ENCODE measurements around the gene EBLN1. TPM values are rescaled to one million over a fixed set of nuclear protein-coding genes. Genes with fewer than 3 reads are reported as not detected.

The EBLN1 gene
- total and polyA plus RNA-seq, 2 of the 8 experiments (the other 6 are each of a cell fraction or from before 2014, with no cell fraction given), result not detected

DNA sequence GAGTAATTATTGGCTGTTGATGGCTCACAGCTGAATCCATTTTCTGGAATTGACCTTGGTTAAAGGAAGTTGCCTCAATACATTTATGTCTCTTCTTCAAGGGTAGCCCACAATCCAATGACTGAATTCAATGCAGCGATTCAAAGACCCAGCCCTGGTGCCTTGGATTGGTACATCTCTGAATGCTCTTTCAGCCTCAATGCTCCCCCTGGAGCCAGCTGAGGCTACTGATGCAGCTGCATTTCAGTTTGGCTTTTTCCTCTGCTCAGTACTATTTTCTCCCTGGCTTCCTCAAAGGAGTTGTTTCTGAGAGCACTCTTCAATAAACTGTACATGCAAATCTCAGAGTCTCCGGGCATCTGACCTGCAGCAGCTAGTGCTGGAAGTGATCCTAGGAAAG is 633 bp upstream of the EBLN1 start:
- no peak for DNase-seq (ENCODE audit: low read depth in 1 of 2, low spot score in 2 of 2)
- H3K23ac ChIP-seq (ENCODE audit: insufficient read length), result no peak overlapping the region
- CTCF ChIA-PET (ENCODE audit: partially characterized antibody), result interaction anchor here (0.6 to 1.9 kb wide), 11 partner anchors 10 to 224 kb away, joined by 3 to 10 read pairs (median 3); partner anchors contain the start of gene DNAJC1
- no peaks in the 10 kb centered on the region for H3K36me3 ChIP-seq (ENCODE audit: control insufficient read depth in 2 of 4, insufficient read depth in 4 of 4, low read length in 3 of 4)
- H3K56ac ChIP-seq (replicated peaks; ENCODE audit: insufficient read length, low read depth, low read length), result no peak overlapping the region
- H2AFZ ChIP-seq (ENCODE audit: low read length), result no peak overlapping the region; the same call in 1 of the 2 replicates
- no peak overlapping the region for H3K4me3 ChIP-seq (ENCODE audit: extremely low read depth in 1 of 4, insufficient read depth in 2 of 4, low read depth in 3 of 4, low read length in 4 of 4)
- no peak for FAIRE-seq
- no peaks in the 10 kb centered on the region for H4K20me1 ChIP-seq (replicated peaks in 1 of 2; ENCODE audit: control insufficient read depth in 1 of 2, insufficient read depth in 2 of 2, low read length in 2 of 2)
- H3K9me3 ChIP-seq (ENCODE audit: insufficient read depth in 2 of 2, low read depth in 1 of 2, low read length in 1 of 2), result no peaks in the 10 kb centered on the region
- POLR2A ChIA-PET (ENCODE audit: partially characterized antibody), result interaction anchor here (0.5 kb wide), 1 partner anchor 284 kb away, joined by 3 read pairs; no protein-coding TSS in a partner anchor
- H2BK20ac ChIP-seq (ENCODE audit: low read length), result no peak overlapping the region
- H2BK12ac ChIP-seq (ENCODE audit: low read depth, low read length), result no peak overlapping the region
- H3K23me2 ChIP-seq (ENCODE audit: low read depth, low read length), result no peaks in the 10 kb centered on the region
- H3K18ac ChIP-seq (ENCODE audit: extremely low read depth, low read length), result no peak overlapping the region
- H4K8ac ChIP-seq (ENCODE audit: extremely low read depth, insufficient read depth, low read length), result no peak overlapping the region
- no peaks in the 10 kb centered on the region for H3K79me1 ChIP-seq (ENCODE audit: low read depth, low read length)
- 80% methylated on average over 2 of the region's 2 CpGs; no CpG with 5 or more reads in 1 of the 2 experiments for WGBS, 2 experiments (ENCODE audit: extremely low coverage in 1 of 2, insufficient coverage in 1 of 2, insufficient read length in 1 of 2, insufficient replicate concordance in 2 of 2, low coverage in 1 of 2, low lambda C conversion rate in 2 of 2, missing lambda C conversion rate in 1 of 2)
- no peak overlapping the region for H4K5ac ChIP-seq (ENCODE audit: insufficient read length, low read depth, low read length)
- H3K27me3 ChIP-seq (replicated peaks in 1 of 4; ENCODE audit: control insufficient read depth in 3 of 4, extremely low read depth in 1 of 4, insufficient read depth in 3 of 4, low read length in 3 of 4), result no peaks in the 10 kb centered on the region
- no peak overlapping the region for H3K4me2 ChIP-seq (ENCODE audit: insufficient read depth in 1 of 2, low read depth in 2 of 2, low read length in 2 of 2)
- no peak overlapping the region for H2AK5ac ChIP-seq (ENCODE audit: low read depth, low read length)
- H4K91ac ChIP-seq (replicated peaks; ENCODE audit: insufficient read length, low read length), result no peak overlapping the region
- H3K4me1 ChIP-seq (replicated peaks in 1 of 4; ENCODE audit: control insufficient read depth in 3 of 4, insufficient read depth in 4 of 4, low read length in 3 of 4), result no peaks in the 10 kb centered on the region
- H2BK120ac ChIP-seq (replicated peaks; ENCODE audit: low read depth, low read length), result no peak overlapping the region
- H3K27ac ChIP-seq (ENCODE audit: low read depth, low read length), result no peak overlapping the region
- no peak overlapping the region for H3K9ac ChIP-seq (replicated peaks in 1 of 4; ENCODE audit: extremely low read depth in 1 of 4, low read depth in 3 of 4, low read length in 3 of 4)
- H3K79me2 ChIP-seq (ENCODE audit: control insufficient read depth in 1 of 2, insufficient read depth in 2 of 2, low read length in 2 of 2), result no peaks in the 10 kb centered on the region
- no peak overlapping the region for H2BK15ac ChIP-seq (ENCODE audit: low read length)
- H3K14ac ChIP-seq (ENCODE audit: insufficient read length), result no peak overlapping the region
- TF ChIP-seq CBX5 (IDR thresholded peaks at IDR 0.05; ENCODE audit: low read depth, low read length) (no peak), MAFK (IDR thresholded peaks at IDR 0.05; ENCODE audit: low read depth, low read length) (no peak), POU5F1 (IDR thresholded peaks at IDR 0.05; ENCODE audit: low read depth, low read length) (no peak), CEBPB (IDR thresholded peaks at IDR 0.05; ENCODE audit: low read depth, low read length) (no peak), SRF (IDR thresholded peaks at IDR 0.05; ENCODE audit: low read depth, low read length) (no peak), ZNF274 (IDR thresholded peaks at IDR 0.05; ENCODE audit: borderline replicate concordance, extremely low read depth, low read length) (no peak), BCL11A (IDR thresholded peaks at IDR 0.05; ENCODE audit: low read depth in 2 of 2, low read length in 2 of 2) (no peak), SP4 (IDR thresholded peaks at IDR 0.05; ENCODE audit: low read length) (no peak), EP300 (IDR thresholded peaks at IDR 0.05; ENCODE audit: borderline replicate concordance in 1 of 2, low read depth in 2 of 2, low read length in 2 of 2) (no peak), RAD21 (IDR thresholded peaks at IDR 0.05 in 1 of 2, conservative IDR thresholded peaks at IDR 0.05 in 1 of 2; ENCODE audit: low read depth in 2 of 2, low read length in 2 of 2) (peak; percentile 66 to 75)
- TF ChIP-seq, protein P1, sequence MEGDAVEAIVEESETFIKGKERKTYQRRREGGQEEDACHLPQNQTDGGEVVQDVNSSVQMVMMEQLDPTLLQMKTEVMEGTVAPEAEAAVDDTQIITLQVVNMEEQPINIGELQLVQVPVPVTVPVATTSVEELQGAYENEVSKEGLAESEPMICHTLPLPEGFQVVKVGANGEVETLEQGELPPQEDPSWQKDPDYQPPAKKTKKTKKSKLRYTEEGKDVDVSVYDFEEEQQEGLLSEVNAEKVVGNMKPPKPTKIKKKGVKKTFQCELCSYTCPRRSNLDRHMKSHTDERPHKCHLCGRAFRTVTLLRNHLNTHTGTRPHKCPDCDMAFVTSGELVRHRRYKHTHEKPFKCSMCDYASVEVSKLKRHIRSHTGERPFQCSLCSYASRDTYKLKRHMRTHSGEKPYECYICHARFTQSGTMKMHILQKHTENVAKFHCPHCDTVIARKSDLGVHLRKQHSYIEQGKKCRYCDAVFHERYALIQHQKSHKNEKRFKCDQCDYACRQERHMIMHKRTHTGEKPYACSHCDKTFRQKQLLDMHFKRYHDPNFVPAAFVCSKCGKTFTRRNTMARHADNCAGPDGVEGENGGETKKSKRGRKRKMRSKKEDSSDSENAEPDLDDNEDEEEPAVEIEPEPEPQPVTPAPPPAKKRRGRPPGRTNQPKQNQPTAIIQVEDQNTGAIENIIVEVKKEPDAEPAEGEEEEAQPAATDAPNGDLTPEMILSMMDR (IDR thresholded peaks at IDR 0.05; ENCODE audit: control extremely low read depth in 1 of 3, insufficient read depth in 1 of 3, low read depth in 1 of 3, low read length in 3 of 3), result peak; percentile 56 to 72 (median 58)
- H2BK5ac ChIP-seq (ENCODE audit: low read depth, low read length), result no peak overlapping the region
- no peak overlapping the region for H3K4ac ChIP-seq (replicated peaks; ENCODE audit: insufficient read length, low read depth, low read length)

Data from H1 (cell line).